Measurements from ENCODE around the gene SH3PXD2A.
"Not testable (repeated sequence)": the region's sequence is repeated elsewhere in the genome, so short reads cannot be mapped to it uniquely, and the experiment has no call there.

The SH3PXD2A gene

DNA sequence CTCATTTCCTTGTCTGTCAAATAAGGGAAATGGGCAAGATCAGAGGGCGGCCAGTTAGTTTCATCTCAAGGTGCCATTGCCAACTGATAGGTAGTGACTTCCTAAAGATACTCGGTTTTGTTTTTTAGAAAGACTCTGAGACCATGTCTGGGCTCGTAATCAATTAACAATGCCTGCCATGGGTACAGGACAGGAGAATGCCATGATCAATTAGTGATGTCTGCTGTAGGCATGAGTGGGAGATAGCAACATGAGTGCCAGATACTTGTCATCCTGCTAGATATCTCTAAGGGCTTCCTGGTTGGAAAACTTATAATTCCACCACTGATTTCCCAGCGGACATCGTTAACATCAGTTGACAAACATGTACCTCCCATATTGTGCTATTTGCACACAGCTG lies 64.8 kb downstream of the SH3PXD2A start:
- DNase-seq (ENCODE audit: low read depth): no peak

DNA sequence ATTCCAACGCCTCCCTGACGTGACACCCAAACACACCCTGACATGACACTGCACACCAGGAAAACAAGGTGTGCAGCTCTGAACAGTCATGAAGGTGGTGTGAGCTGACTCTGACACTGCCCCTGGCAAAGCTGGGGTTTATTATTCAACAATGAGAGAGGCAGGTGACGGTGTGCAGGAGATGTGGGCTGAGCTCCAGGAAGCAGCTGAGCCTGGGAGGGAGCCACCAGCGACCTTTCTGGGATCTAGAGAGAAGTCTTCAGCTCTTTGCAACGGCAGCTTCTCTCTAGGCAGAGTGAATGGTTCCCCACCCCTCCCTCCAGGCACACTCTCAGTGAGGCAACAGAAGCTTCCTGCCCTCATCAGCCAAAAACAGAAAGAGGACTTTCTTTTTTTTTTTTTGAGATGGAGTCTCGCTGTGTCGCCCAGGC lies 65.6 kb downstream of the SH3PXD2A start:
- no peak for DNase-seq (ENCODE audit: low read depth)

- no peak for DNase-seq (ENCODE audit: low read depth)
These were observed 66.2 kb downstream of the SH3PXD2A start for GRCh38 chr10:103789161-103789560.

DNA sequence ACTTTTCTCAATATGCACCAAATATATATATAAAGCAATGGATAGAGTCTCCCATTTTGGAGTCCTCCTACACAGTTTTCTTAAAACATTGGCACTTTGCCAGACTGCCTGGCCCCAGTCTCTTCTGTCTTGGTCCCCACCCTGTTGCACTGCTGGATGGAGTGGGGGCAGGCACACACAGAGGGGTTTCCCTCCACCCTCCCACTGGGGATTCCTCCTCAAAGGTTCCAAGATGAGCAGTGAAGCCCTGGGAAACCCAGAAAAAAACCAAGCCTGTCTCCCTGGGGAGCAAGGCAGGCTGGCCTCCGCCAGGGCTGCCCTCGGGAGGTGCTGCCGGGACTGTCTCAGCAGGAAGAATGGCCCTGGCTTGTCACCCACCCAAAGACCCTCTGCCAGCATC lies 68.0 kb downstream of the SH3PXD2A start:
- no peak for DNase-seq (ENCODE audit: low read depth)

- DNase-seq (ENCODE audit: low read depth): no peak
These were observed 69.4 kb downstream of the SH3PXD2A start for GRCh38 chr10:103786020-103786419.

- no peak for DNase-seq (ENCODE audit: low read depth)
These were observed 70.5 kb downstream of the SH3PXD2A start for GRCh38 chr10:103784723-103785418.

- no peak for DNase-seq (ENCODE audit: low read depth)
These were observed 71.3 kb downstream of the SH3PXD2A start for GRCh38 chr10:103784089-103784488.

GRCh38 chr10:103783681-103784080 lies 71.7 kb downstream of the SH3PXD2A start:
- no peak for DNase-seq (ENCODE audit: low read depth)

GRCh38 chr10:103781329-103782061 lies 73.9 kb downstream of the SH3PXD2A start:
- peak; percentile 94 for DNase-seq (ENCODE audit: low read depth)

DNA sequence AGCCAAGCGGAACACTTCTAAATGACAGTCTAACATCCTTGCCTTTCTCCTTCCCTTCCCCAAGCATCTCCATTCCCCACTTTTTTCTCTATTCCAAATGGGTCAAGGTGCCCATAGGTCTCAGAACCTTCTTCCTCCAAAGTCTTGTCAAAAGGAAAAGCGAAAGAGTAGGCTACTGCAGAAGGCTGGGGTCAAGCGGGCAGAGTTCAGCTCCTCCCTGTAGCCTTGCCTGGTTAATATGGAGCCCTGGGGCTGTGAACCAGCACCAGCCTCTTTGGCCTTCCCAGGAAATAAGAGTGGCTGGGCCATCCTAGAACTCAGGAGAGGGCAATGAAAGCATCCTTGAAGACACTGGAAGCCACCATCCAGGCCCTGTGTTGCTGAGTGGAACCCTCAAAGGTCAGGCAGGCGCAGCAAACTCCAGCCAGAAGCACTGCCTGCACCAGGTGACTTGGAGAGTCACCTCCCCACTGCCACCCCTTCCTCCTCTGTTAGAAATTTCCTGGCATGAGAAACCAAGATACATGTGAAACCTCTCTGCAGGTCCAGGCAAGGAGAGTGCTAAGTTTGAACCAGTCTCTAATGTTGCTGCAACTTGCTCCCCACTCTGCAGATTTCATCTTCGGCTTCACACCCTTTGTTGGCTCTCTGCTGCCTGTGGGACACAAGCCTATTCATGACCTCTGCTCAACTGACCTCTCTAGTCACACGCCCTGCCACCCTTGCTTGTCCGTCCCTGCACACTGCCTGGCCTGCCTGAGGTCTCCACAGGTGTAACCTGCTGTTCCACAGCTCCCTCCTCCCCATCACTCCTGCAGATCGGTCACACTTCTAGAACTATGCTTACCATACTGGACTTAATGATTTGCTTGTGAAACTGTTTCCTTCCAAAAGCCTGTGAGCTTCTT lies 74.9 kb downstream of the SH3PXD2A start:
- no peak for DNase-seq (ENCODE audit: low read depth)

DNA sequence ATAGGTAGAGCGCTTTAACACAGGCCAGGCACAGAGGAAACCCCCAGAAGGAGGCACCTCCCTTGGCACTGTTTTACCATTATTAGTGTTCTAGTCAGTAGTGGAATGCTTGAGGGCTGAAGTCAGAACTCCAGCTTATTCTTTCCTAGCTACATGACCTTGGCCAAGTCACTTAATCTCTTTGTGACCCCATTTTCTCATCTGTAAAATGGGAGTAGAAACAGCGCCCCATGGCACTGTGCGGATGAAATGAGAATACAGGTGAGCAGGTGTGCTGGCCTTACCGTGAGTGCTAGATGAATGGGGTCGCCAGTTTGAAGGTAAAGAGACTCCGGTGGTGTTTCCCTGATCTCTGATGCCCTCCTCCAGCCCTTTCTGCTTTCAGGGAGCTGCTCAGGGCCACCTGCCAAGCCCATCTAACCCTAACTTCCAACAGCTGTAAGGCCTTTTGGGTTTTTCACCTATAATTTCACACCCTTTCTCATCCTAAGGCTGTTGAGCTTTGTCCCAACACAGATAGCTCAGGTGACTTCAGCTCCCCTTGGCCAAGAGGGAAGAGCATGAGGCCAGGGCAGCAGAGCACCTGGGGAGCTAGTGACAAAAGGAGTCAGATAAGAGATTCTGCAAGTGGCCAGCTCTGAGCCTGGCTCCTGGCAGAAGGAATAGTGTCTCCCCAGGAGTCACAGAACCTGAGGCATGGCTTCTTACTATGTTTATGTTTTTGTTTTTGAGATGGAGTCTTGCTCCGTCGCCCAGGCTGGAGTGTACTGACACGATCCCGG lies 76.8 kb downstream of the SH3PXD2A start:
- no peak for DNase-seq (ENCODE audit: low read depth)

- DNase-seq (ENCODE audit: low read depth): peak; percentile 71
These were observed 78.3 kb downstream of the SH3PXD2A start for GRCh38 chr10:103776878-103777591.

GRCh38 chr10:103775776-103776175 lies 79.6 kb downstream of the SH3PXD2A start:
- no peak for DNase-seq (ENCODE audit: low read depth)

- DNase-seq (ENCODE audit: low read depth): not testable (repeated sequence)
These were observed 82.5 kb downstream of the SH3PXD2A start for GRCh38 chr10:103772846-103773245.

DNA sequence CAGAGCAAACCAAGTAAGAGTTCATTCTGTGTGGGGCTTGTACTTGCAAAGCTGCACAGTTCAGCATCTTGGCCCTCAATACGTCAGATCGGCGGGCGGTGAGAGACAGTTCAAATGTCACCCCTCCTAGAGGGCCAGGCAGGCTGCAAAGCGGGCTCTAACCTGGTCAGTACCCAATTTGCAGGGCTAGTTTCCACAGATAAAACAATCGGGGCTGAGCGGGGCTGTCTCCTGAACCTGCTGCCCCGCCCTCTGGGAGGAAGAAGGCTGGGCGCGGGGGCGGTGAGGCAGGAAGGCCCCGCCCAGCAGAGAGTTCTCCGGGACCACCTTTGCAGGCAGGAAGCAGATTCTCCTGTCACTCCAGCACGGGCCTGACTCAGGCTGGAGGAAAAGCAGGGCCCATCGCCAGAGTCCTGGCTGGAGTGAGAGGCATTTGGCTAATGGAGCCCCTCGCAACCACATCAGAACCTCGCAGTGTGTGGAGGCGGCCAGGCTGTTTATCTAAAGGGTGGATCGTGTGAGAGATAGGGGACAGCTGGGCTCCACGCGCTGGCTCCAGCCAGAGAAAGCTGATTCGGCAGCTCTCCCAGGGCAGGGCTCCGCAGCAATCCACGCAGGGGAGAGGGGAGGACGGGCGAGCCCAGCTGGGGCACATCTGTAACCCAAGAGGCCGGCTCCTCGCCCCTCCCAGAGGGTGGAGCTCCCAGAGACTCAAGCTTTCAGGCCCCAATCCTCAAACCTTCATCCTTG lies 83.1 kb downstream of the SH3PXD2A start:
- DNase-seq (ENCODE audit: low read depth): peak; percentile 79

DNA sequence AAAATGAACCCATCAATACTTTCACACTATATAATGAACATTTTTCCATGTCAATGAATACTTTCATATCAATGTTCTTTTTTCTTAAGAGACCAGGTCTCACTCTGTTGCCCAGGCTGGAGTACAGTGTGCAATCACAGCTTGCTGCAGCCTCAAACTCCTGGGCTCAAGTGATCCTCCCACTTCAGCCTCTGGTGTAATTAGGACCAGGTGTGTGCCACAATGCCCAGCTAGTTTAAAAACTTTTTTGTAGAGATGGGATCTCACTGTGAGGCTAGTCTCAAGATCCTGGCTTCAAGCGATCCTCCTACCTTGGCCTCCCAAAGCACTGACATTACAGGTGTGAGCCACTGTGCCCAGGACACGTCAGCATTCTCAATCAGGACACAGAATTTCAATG lies 85.2 kb downstream of the SH3PXD2A start:
- DNase-seq (ENCODE audit: low read depth): no peak

DNA sequence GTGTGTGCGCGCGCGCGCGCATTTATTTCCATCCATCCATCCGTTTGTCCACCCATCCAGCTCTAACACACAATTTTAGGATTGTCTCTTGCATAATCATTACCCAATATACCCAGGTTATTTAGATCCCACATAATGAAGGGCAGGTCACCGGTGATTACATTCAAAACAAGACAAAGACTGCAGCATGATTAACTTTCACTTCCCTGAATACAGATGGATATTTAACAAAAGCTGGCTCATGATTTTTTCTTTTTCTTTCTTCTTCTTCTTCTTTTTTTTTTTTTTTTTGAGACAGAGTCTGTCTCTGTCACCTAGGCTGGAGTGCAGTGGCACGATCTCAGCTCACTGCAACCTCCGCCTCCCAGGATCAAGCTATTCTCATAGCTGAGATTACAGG lies 86.2 kb downstream of the SH3PXD2A start:
- DNase-seq (ENCODE audit: low read depth): no peak

DNA sequence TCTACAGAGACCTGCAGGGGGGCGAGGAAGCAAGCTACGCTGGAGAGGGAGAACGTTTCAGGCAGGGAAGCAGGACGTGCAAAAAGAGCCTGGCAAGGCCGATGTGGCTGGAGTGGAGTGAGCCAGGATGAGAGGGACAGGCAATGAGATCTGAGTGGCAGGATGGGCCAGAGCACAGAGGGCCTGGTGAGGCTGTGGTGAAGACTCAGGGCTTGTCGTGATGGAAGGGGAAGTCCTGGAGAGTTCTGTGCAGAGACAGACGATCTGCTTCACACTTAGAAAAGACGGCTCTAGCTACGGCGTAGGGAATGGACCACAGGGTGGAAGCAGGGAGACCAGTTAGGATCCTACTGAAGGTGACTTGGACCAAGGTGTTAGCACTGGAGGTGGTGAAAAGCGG lies 87.0 kb downstream of the SH3PXD2A start:
- no peak for DNase-seq (ENCODE audit: low read depth)

DNA sequence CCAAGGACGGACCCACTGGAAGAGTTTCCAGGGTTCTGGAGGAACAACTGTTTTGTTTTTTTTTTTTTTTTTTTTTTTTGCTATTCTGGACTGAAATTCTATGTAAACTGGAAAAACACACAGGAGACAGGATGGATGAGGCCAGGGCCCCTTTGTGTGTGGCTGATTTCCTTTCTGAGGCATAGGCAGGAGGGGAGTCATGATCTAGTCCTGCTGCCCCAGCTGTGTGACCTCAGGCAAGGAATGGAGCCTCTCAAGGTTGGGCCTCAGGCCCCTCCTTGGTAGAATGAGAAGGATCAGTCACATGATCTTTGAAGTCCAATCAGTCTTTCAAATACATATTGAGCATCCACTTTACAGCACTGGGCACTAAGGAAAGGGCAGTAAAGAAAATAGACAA lies 87.6 kb downstream of the SH3PXD2A start:
- no peak for DNase-seq (ENCODE audit: low read depth)

GRCh38 chr10:103766751-103767505 lies 88.4 kb downstream of the SH3PXD2A start:
- DNase-seq (ENCODE audit: low read depth): no peak
